Measurements from ENCODE around the gene DLX5. TPM values are rescaled to one million over a fixed set of nuclear protein-coding genes. Genes with fewer than 3 reads are reported as not detected.

DLX5 gene
- total and polyA plus RNA-seq, 9 of the 15 experiments (the other 6 are each of a cell fraction or from before 2014, with no cell fraction given) = not detected

- WGBS (ENCODE audit: insufficient coverage, low coverage, missing lambda C conversion rate) = 0% methylated on average over 1 of the region's 1 CpG
- no TSS peak for BruUV-seq (replicated peaks)
- Histone ChIP-seq H3K4me2 (ENCODE audit: insufficient read depth, low read length) (no peak overlapping the region), H4K20me1 (replicated peaks; ENCODE audit: control insufficient read depth, insufficient read depth, low read length) (no peaks in the 10 kb centered on the region), H3K27me3 (ENCODE audit: control insufficient read depth in 2 of 2, insufficient read depth in 2 of 2, low read length in 2 of 2) (peaks cover 13 to 17% of the 10 kb centered on the region in 2 experiments; a peak in 4 of 5 replicates), H2AFZ (ENCODE audit: low read depth, low read length) (no peak overlapping the region), H3K36me3 (ENCODE audit: control insufficient read depth, insufficient read depth, low read length) (no peaks in the 10 kb centered on the region), H3K4me3 (no peak overlapping the region), H3K79me2 (ENCODE audit: control insufficient read depth, insufficient read depth, low read length) (no peaks in the 10 kb centered on the region), H3K4me1 (replicated peaks in 1 of 2; ENCODE audit: control insufficient read depth in 2 of 2, insufficient read depth in 2 of 2, low read length in 2 of 2) (no peaks in the 10 kb centered on the region), H3K9ac (ENCODE audit: insufficient read depth in 1 of 2, low read depth in 2 of 2, low read length in 2 of 2) (no peak overlapping the region), H3K9me3 (replicated peaks; ENCODE audit: control insufficient read depth, insufficient read depth, low read depth, low read length) (no peaks in the 10 kb centered on the region), H3K9me1 (ENCODE audit: control insufficient read depth, insufficient read depth, low read length) (no peaks in the 10 kb centered on the region), H3K27ac (ENCODE audit: extremely low read depth, low read depth, low read length) (no peak overlapping the region)
- DNase-seq (ENCODE audit: extremely low read depth in 1 of 4, low spot score in 3 of 4) (no peak), ATAC-seq (no peak), FAIRE-seq (no peak)
- ChIA-PET POLR2A (no interaction called here), CTCF (ENCODE audit: low intra/inter-chr PET ratio) (no interaction called here)
- intact Hi-C loops (cut with micrococcal nuclease) = no loop called here
- in situ Hi-C loops (cut with MboI) = no loop called here
- no peak for TF ChIP-seq HNRNPK (IDR thresholded peaks at IDR 0.05; ENCODE audit: low read depth, low read length, poor library complexity, severe bottlenecking)
Observed at GRCh38 chr7:96985992-96986391, 38.6 kb downstream of the DLX5 start.

- intact Hi-C loops (cut with micrococcal nuclease) (no loop called here), in situ Hi-C loops (cut with MboI) (no loop called here)
- no TSS peak for BruUV-seq (replicated peaks)
- no peaks in the 10 kb centered on the region for H3K79me2 ChIP-seq (ENCODE audit: control insufficient read depth, insufficient read depth, low read length)
- no peaks in the 10 kb centered on the region for H3K4me1 ChIP-seq (replicated peaks in 1 of 2; ENCODE audit: control insufficient read depth in 2 of 2, insufficient read depth in 2 of 2, low read length in 2 of 2)
- no peak overlapping the region for H3K4me2 ChIP-seq (ENCODE audit: insufficient read depth, low read length)
- H3K9me1 ChIP-seq (ENCODE audit: control insufficient read depth, insufficient read depth, low read length) = no peaks in the 10 kb centered on the region
- CTCF ChIA-PET (ENCODE audit: low intra/inter-chr PET ratio) = interaction anchor here (0.6 kb wide), 1 partner anchor 16 kb away, joined by 3 read pairs; no protein-coding TSS in a partner anchor
- H3K9ac ChIP-seq (ENCODE audit: insufficient read depth in 1 of 2, low read depth in 2 of 2, low read length in 2 of 2) = no peak overlapping the region
- no peaks in the 10 kb centered on the region for H3K9me3 ChIP-seq (replicated peaks; ENCODE audit: control insufficient read depth, insufficient read depth, low read depth, low read length)
- no peaks in the 10 kb centered on the region for H4K20me1 ChIP-seq (replicated peaks; ENCODE audit: control insufficient read depth, insufficient read depth, low read length)
- POLR2A ChIA-PET = interaction anchor here (0.6 kb wide), 1 partner anchor 474 kb away, joined by 3 read pairs; no protein-coding TSS in a partner anchor
- DNase-seq (ENCODE audit: extremely low read depth in 1 of 4, low spot score in 3 of 4) (no peak), ATAC-seq (no peak), FAIRE-seq (no peak)
- H3K4me3 ChIP-seq = no peak overlapping the region
- H3K27ac ChIP-seq (ENCODE audit: extremely low read depth, low read depth, low read length) = no peak overlapping the region
- no peaks in the 10 kb centered on the region for H3K36me3 ChIP-seq (ENCODE audit: control insufficient read depth, insufficient read depth, low read length)
- WGBS (ENCODE audit: insufficient coverage, low coverage, missing lambda C conversion rate) = 0% methylated on average over 1 of the region's 1 CpG
- no peak overlapping the region for H2AFZ ChIP-seq (ENCODE audit: low read depth, low read length)
- no peaks in the 10 kb centered on the region for H3K27me3 ChIP-seq (ENCODE audit: control insufficient read depth in 2 of 2, insufficient read depth in 2 of 2, low read length in 2 of 2)
- TF ChIP-seq POLR3G (IDR thresholded peaks at IDR 0.05; ENCODE audit: extremely low read depth, insufficient read length, insufficient replicate concordance) (no peak), RAD21 (CRISPR knock-in tag; conservative IDR thresholded peaks at IDR 0.05 in 1 of 2, IDR thresholded peaks at IDR 0.05 in 1 of 2) (no peak), SMAD1 (IDR thresholded peaks at IDR 0.05; ENCODE audit: low read depth, low read length, partially characterized antibody) (no peak), FOXO4 (CRISPR knock-in tag; IDR thresholded peaks at IDR 0.05) (no peak), ZNF707 (CRISPR knock-in tag; conservative IDR thresholded peaks at IDR 0.05) (no peak), ZNF699 (CRISPR knock-in tag; IDR thresholded peaks at IDR 0.05; ENCODE audit: insufficient replicate concordance) (no peak), OTX1 (CRISPR knock-in tag; IDR thresholded peaks at IDR 0.05) (no peak), ILK (tag; IDR thresholded peaks at IDR 0.05; ENCODE audit: borderline replicate concordance, low read depth) (no peak), PATZ1 (CRISPR knock-in tag; IDR thresholded peaks at IDR 0.05; ENCODE audit: borderline replicate concordance) (no peak)
Observed at GRCh38 chr7:96982586-96982985, 42.0 kb downstream of the DLX5 start.

Data from K562 (cell line).